Lung microvascular endothelial cell (primary cell): Measurements from ENCODE around the gene PLA2G2C. TPM values are rescaled to one million over a fixed set of nuclear protein-coding genes. Genes with fewer than 3 reads are reported as not detected.

Source experiments
- DNase-seq, 2 donors: peaks; one replicate each; pipeline versions ENCODE4 v3.0.0 to v3.0.0-alpha.2; 2010; ENCODE audit warnings: low read depth in 2 of 2
- total RNA-seq: library from RNA; depleted of rRNA; stranded (reverse); fragments of >200 nt; gene quantifications from 2 replicates; pipeline ENCODE4 v1.2.1, GENCODE V29; 2014

PLA2G2C gene
- total RNA-seq, 1 donor from 2014 or later, result not detected

- DNase-seq, result no peak
Measured at GRCh38 chr1:20158358-20159070, 27.8 kb downstream of the PLA2G2C start.

DNA sequence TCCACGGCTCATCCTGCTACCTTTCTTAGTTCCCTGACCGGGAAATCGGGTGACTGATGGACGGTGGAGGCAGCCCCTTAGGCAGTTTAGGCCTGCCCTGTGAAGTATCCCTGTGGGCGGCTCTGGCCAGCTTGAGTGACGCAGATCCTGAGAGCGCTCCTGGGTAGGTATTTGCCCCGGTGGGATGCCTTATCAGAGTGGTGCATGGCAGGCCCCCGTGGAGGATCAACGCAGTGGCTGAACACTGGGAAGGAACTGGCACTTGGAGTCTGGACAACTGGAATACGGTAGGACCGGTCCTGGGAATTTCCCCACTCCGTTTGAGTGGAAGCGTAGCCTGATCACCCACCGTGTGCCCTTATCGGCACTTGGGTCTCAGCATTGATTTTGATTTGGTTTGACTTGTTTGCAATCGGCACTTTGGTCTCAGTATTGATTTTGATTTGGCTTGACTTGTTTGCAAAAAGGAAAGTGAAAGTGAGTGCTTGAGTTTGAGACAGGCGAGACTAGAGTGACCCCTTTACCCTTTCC, 32.0 kb downstream of the PLA2G2C start:
- peak in 1 of 2 donors; percentile 22 for DNase-seq

DNA sequence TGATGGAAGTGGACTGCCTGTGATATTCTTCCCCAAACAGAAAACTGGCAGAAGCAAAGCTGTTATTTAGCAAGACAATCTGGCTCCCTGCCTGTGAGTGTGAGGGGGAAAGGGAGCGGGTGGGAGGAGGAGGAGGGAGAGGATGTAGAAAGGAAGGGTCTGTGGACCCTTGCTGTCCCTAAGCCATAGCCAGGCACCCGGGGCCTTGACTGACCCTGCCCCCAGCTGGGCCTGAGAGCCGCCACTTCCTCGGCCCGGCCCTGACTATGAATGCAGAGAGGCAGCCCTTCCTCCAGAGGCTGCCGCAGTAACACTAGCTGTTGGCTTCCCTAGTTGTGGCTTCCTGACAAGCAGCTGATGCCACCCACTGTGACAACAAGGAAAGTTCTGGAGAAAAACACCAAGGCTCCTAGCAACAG, 33.3 kb downstream of the PLA2G2C start:
- no peak for DNase-seq

GRCh38 chr1:20152599-20152930, 33.8 kb downstream of the PLA2G2C start:
- DNase-seq, result no peak

DNA sequence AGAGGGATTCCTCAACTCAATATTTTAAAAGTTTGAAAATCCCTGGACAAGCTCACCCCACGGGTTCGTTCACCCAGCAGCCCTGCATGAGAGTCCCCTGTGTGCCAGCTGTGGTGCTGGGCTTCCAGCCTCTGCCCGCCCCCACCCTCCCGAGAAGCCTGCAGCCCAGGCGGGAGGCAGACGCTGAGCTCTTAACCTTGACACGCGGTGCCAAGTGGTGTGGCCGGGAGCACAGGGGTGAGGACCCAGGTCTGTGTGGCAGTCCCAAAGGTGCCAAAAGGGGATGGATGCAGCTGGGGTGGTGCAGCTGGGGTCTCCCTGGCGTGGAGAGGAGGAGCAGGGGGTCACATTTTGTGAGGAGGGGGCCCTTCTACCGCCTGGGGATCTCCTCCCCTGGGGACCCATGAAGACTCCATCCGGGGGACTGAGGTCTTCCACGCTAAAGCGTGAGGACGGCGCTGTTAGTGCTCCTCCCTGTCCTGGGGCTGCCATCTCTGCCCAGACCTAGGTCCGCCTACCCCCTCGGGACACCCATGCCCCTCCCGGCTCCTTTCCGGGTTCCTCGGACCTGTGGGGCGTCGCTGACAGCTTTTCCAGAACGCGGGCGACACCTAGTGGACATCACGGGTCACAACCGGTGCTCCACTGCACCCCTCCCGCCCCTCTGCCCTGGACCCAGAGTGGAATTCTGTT, 34.3 kb downstream of the PLA2G2C start:
- DNase-seq, result peak; percentile 57 to 63

GRCh38 chr1:20150969-20151368, 35.3 kb downstream of the PLA2G2C start:
- DNase-seq, result no peak

- DNase-seq, result no peak
Measured at GRCh38 chr1:20150326-20150705, 36.0 kb downstream of the PLA2G2C start.

GRCh38 chr1:20149601-20150325, 36.6 kb downstream of the PLA2G2C start:
- no peak for DNase-seq

DNA sequence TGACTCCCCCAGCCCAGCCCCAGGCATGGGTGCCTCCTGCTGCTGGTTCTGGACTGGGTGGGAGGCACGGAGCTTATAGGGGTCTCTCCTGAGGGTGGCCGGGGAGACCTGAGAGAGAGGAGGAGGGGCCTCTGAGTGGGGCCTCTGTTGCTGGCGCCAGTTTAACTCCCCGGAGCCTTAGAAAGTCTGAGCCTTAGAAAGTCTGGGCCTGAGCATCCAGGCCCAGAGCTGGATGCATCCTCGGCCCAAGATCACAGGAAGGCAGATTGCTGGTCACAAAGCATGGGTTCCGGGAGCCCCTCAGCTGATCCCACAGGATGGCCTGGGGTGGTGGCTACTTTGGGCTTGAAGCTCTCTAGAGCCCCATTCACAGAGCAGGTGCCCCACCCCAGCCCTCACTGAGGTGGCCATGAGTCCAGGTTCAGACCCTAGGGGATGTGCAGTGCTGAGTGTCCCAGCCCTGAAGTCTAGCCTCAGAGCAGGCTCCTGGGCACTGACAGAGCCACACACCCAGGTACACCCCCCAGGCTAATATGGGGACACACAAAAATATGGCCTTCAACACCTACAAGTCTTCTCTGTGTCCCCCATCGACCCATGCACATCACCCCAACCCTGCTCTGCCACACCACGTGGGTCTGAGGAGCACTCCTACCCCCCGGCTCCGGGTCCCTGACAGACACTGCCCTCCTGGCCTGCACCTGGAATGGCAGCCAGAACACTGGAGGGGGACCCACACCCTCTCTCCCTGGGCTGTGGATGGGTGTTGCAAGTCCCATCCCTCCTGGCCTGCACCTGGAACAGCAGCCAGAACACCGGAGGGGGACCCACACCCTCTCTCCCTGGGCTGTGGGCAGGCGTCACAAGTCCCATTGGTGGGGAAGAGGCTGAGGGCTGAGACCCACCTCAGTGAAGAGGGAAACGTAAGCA, 37.5 kb downstream of the PLA2G2C start:
- DNase-seq, result no peak

- DNase-seq, result no peak
Measured at GRCh38 chr1:20147846-20148570, 38.3 kb downstream of the PLA2G2C start.

- no peak for DNase-seq
Measured at GRCh38 chr1:20143734-20144565, 42.4 kb downstream of the PLA2G2C start.

- no peak for DNase-seq
Measured at GRCh38 chr1:20143318-20143717, 43.0 kb downstream of the PLA2G2C start.

GRCh38 chr1:20142001-20142710, 44.2 kb downstream of the PLA2G2C start:
- no peak for DNase-seq

DNA sequence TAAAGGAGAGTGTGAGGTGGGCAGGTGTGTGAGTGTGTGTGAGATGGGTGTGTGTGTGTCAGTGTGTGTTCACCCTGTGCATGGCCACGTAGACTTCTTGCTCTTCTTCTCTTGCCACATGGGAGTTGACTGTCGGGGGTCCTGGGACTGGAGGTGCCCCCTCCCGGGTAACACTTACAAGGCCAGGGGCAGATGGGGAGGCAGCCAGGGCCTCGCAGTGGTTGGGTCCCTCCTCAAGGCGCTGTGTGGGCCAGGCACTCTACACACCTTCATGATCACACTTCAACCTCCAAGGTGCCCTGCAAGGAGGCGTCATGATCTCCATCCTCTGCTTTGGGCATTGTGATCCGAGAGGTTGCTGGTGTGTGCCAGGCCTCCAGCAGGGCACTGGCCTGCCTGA, 44.9 kb downstream of the PLA2G2C start:
- no peak for DNase-seq

DNA sequence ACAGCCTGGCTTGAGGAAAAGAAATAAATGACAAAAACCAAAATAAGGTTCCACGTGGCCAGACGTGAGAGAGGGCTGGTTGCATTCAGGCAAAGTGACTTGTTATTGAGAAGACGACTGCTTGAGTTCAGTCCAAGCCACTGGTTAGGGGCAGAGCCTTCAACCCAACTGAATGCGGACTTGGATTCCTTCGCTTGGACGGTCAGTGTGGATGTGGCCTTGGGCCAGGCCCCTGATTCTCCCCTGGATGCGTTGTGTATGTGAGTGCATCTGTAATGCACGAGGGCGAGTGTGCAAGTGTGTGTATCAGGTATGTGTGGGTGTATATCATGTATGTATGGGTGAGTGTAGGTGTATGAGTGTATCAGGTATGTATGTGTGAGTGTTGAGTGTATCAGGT, 45.3 kb downstream of the PLA2G2C start:
- DNase-seq, result no peak

DNA sequence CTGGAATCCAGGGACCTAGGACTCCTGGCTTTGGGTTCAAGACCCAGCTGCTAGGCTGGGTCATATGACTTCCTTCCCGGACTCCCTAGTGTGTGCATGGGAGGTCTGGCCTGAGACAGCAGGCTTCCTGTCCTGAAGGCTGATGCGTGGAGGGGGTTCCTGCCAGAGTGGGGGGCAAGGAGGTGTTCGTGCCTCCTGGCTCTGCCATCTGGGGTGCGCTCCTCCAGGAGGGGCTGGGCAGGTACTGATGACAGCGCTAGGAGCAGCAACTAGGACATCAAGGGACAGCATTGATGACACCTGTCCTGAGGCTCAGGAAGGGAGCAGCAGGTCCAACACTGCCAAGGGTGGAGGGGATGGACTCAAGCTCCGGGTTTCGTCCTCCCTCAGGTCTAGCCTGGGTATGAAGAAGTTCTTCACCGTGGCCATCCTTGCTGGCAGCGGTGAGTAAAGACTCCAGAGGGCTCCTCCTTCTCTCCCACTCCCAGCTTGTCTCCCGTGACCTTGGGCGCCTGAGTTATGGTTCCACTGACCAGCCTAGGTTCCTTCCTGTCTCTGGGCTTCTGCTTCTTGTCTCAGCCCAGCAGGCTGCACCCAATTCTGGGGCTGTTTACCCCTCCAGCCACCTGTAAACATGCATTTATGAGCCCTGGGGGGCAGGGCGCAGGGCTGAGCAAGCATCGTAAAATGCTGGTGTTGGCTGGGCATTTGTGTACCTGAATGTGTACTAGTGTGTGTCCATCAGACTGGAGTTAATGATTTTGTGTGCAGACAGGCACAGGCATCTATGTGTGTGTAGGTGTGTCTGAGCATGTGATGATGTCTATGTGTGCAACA, 46.3 kb downstream of the PLA2G2C start:
- DNase-seq, result no peak

GRCh38 chr1:20138961-20139550, 47.3 kb downstream of the PLA2G2C start, which contains the start of gene PLA2G2F:
Gene PLA2G2F (plus strand): TSS chr1:20139323. CDS start chr1:20139428, 105 bp downstream.
- DNase-seq, result no peak

- no peak for DNase-seq
Measured at GRCh38 chr1:20138346-20138745, 48.0 kb downstream of the PLA2G2C start.
